GM12865 (cell line): Measurements from ENCODE around the gene SLC24A4.

Source experiments
- DNase-seq: peaks from one replicate; pipeline ENCODE4 v3.0.0; 2010; ENCODE audit warnings: low read depth
- H3K4me3 ChIP-seq: 2 replicates; pipeline ENCODE4 v1.5.1; 2011; ENCODE audit warnings: mild to moderate bottlenecking, low read depth, low read length, control low read depth
- CTCF ChIP-seq: IDR thresholded peaks from 2 replicates; pipeline ENCODE4 v1.5.1; 2011; ENCODE audit warnings: low read length, control low read depth, low read depth, inconsistent platforms; ENCODE audit not compliant: insufficient read depth; ENCODE audit errors: missing control alignments

The SLC24A4 gene

GRCh38 chr14:92325835-92326234, 2.9 kb downstream of the SLC24A4 start:
- TF ChIP-seq CTCF = peak; percentile 6
- no peak overlapping the region for H3K4me3 ChIP-seq
- no peak for DNase-seq

- TF ChIP-seq CTCF = peak; percentile 23
- DNase-seq = no peak
Measured at GRCh38 chr14:92328664-92329255, 5.8 kb downstream of the SLC24A4 start.

DNA sequence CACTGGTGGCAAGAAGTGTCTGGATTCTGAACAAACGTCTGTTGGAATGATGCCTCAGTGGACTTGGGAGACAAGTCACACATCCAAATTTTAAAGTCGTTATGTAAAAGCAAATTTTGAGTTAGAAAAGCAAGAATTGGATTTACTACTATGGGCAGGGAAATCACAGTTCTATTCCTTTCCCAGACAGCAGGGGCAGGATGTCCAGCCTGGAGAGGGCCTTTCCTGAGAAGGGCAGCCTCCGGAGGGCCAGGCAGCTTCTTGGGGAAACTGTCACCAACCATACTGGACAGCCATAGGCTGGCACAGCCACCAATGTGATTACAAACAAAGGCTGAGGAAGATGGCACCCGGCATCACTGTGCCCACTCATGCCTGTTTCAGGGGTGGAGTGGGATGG, 11.1 kb downstream of the SLC24A4 start:
- H3K4me3 ChIP-seq = no peak overlapping the region
- no peak for DNase-seq
- TF ChIP-seq CTCF = no peak

More at GRCh38 chr14:92328664-92329255, 5.8 kb downstream of the SLC24A4 start:
- no peak overlapping the region for H3K4me3 ChIP-seq

GRCh38 chr14:92336363-92336762, 13.4 kb downstream of the SLC24A4 start:
- no peak for TF ChIP-seq CTCF
- no peak for DNase-seq
- H3K4me3 ChIP-seq = no peak overlapping the region

- TF ChIP-seq CTCF = no peak
- H3K4me3 ChIP-seq = no peak overlapping the region
- DNase-seq = no peak
Measured at GRCh38 chr14:92339426-92339825, 16.5 kb downstream of the SLC24A4 start.

- DNase-seq = no peak
- no peak overlapping the region for H3K4me3 ChIP-seq
- TF ChIP-seq CTCF = no peak
Measured at GRCh38 chr14:92340071-92340470, 17.1 kb downstream of the SLC24A4 start.

GRCh38 chr14:92340931-92341330, 18.0 kb downstream of the SLC24A4 start:
- H3K4me3 ChIP-seq = no peak overlapping the region
- TF ChIP-seq CTCF = no peak

More at GRCh38 chr14:92340931-92341330, 18.0 kb downstream of the SLC24A4 start:
- DNase-seq = peak; percentile 80
